H9 (cell line): ENCODE measurements around the gene GALNT7. TPM values are rescaled to one million over a fixed set of nuclear protein-coding genes. Genes with fewer than 3 reads are reported as not detected.

Experiments used
- DNase-seq: peaks from one replicate; pipeline ENCODE4 v3.0.0-alpha.2; 2017
- H2AFZ ChIP-seq: one replicate; pipeline ENCODE4 v1.6.1; 2013; ENCODE audit warnings: mild to moderate bottlenecking, low read length, control low read depth, moderate library complexity
- H2AK5ac ChIP-seq: 2 replicates; pipeline ENCODE4 v1.6.1; 2013; ENCODE audit warnings: low read length, control low read depth, mixed read lengths; ENCODE audit not compliant: insufficient read length
- H2BK120ac ChIP-seq: one replicate; pipeline ENCODE4 v1.6.1; 2013; ENCODE audit warnings: low read depth, mild to moderate bottlenecking, low read length, control low read depth, inconsistent platforms; ENCODE audit not compliant: poor library complexity, severe bottlenecking
- H2BK12ac ChIP-seq: 2 replicates; pipeline ENCODE4 v1.6.1; 2013; ENCODE audit warnings: low read length, control low read depth, mixed read lengths, low read depth; ENCODE audit not compliant: insufficient read length
- H2BK15ac ChIP-seq: 2 replicates; pipeline ENCODE4 v1.6.1; 2013; ENCODE audit warnings: low read depth, low read length, control low read depth
- H2BK20ac ChIP-seq: one replicate; pipeline ENCODE4 v1.6.1; 2013; ENCODE audit warnings: low read depth, mild to moderate bottlenecking, low read length, control low read depth, inconsistent platforms; ENCODE audit not compliant: poor library complexity, severe bottlenecking
- H2BK5ac ChIP-seq: 2 replicates; pipeline ENCODE4 v1.6.1; 2013; ENCODE audit warnings: low read length, control low read depth, mixed read lengths; ENCODE audit not compliant: insufficient read length
- H3K14ac ChIP-seq: 2 replicates; pipeline ENCODE4 v1.6.1; 2013; ENCODE audit warnings: low read length, control low read depth; ENCODE audit not compliant: insufficient read depth
- H3K18ac ChIP-seq: 2 replicates; pipeline ENCODE4 v1.6.1; 2013; ENCODE audit warnings: low read depth, mild to moderate bottlenecking, mixed read lengths, low read length, control low read depth; ENCODE audit not compliant: insufficient read length
- H3K23ac ChIP-seq: 2 replicates; pipeline ENCODE4 v1.6.1; 2013; ENCODE audit warnings: low read length, control low read depth, mixed read lengths, low read depth; ENCODE audit not compliant: insufficient read length
- H3K23me2 ChIP-seq: 2 replicates; pipeline ENCODE4 v1.6.1; 2013; ENCODE audit warnings: low read depth, mild to moderate bottlenecking, mixed read lengths, low read length, control low read depth; ENCODE audit not compliant: insufficient read length, poor library complexity, severe bottlenecking
- H3K27ac ChIP-seq: 2 replicates; pipeline ENCODE4 v1.5.1; 2013; ENCODE audit warnings: low read length, control low read depth, mixed read lengths, low read depth; ENCODE audit not compliant: insufficient read length
- H3K27me3 ChIP-seq: 2 replicates; pipeline ENCODE4 v1.6.1; 2013; ENCODE audit warnings: low read length, control low read depth, inconsistent platforms; ENCODE audit not compliant: insufficient read depth
- H3K4ac ChIP-seq: 2 replicates; pipeline ENCODE4 v1.6.1; 2013; ENCODE audit warnings: low read depth, mild to moderate bottlenecking, control low read depth, inconsistent platforms, low read length, moderate library complexity
- H3K4me1 ChIP-seq: 2 replicates; pipeline ENCODE4 v1.6.1; 2013; ENCODE audit warnings: low read length, control low read depth, inconsistent platforms; ENCODE audit not compliant: insufficient read depth
- H3K4me2 ChIP-seq: 2 replicates; pipeline ENCODE4 v1.6.1; 2013; ENCODE audit warnings: low read length, control low read depth, mixed read lengths; ENCODE audit not compliant: insufficient read length, insufficient read depth
- H3K56ac ChIP-seq: 2 replicates; pipeline ENCODE4 v1.6.1; 2013; ENCODE audit warnings: low read depth, mild to moderate bottlenecking, mixed read lengths, low read length, control low read depth; ENCODE audit not compliant: insufficient read length
- H3K79me1 ChIP-seq: 2 replicates; pipeline ENCODE4 v1.6.1; 2013; ENCODE audit warnings: low read depth, mild to moderate bottlenecking, moderate library complexity, low read length, control low read depth, inconsistent platforms; ENCODE audit not compliant: insufficient read depth, poor library complexity, severe bottlenecking
- H3K79me2 ChIP-seq: 2 replicates; pipeline ENCODE4 v1.6.1; 2013; ENCODE audit warnings: low read length, control low read depth, inconsistent platforms; ENCODE audit not compliant: insufficient read depth
- H3K9ac ChIP-seq: 2 replicates; pipeline ENCODE4 v1.6.1; 2013; ENCODE audit warnings: low read length, control low read depth, mixed read lengths; ENCODE audit not compliant: insufficient read length; ENCODE audit errors: extremely low read depth
- H3K9me3 ChIP-seq: one replicate; pipeline ENCODE4 v1.6.1; 2013; ENCODE audit warnings: low read depth, low read length, inconsistent platforms; ENCODE audit not compliant: control insufficient read depth
- H3T11ph ChIP-seq: one replicate; pipeline ENCODE4 v1.6.1; 2013; ENCODE audit warnings: mild to moderate bottlenecking, low read length, control low read depth, inconsistent platforms
- H4K20me1 ChIP-seq: one replicate; pipeline ENCODE4 v1.6.1; 2013; ENCODE audit not compliant: control insufficient read depth, insufficient read length, insufficient read depth
- H4K5ac ChIP-seq: 2 replicates; pipeline ENCODE4 v1.6.1; 2013; ENCODE audit warnings: low read depth, mild to moderate bottlenecking, mixed read lengths, low read length, control low read depth; ENCODE audit not compliant: insufficient read length
- H4K8ac ChIP-seq: replicated peaks from 2 replicates; pipeline ENCODE4 v1.6.1; 2013; ENCODE audit warnings: low read length, control low read depth, mixed read lengths, low read depth; ENCODE audit not compliant: insufficient read length
- H4K91ac ChIP-seq: 2 replicates; pipeline ENCODE4 v1.6.1; 2013; ENCODE audit warnings: low read depth, mild to moderate bottlenecking, moderate library complexity, mixed read lengths, low read length, control low read depth; ENCODE audit not compliant: insufficient read length
- H3K27ac Mint-ChIP-seq, 3 experiments: 2 replicates in 2 of 3; 3 replicates in 1 of 3; pipeline ENCODE4 v1.8.0; 2020 to 2021; ENCODE audit warnings: mixed read lengths in 3 of 3, mild to moderate bottlenecking in 1 of 3, moderate library complexity in 1 of 3
- H3K27me3 Mint-ChIP-seq: 2 replicates; pipeline ENCODE4 v1.8.0; 2021; ENCODE audit warnings: low read depth, mild to moderate bottlenecking, moderate library complexity, mixed read lengths
- H3K36me3 Mint-ChIP-seq, 3 experiments: 2 replicates in 2 of 3; 3 replicates in 1 of 3; pipeline ENCODE4 v1.8.0; 2020 to 2021; ENCODE audit warnings: low read depth in 3 of 3, mixed read lengths in 3 of 3; ENCODE audit not compliant: insufficient read depth in 1 of 3
- H3K4me1 Mint-ChIP-seq, 2 experiments: 2 replicates each; pipeline ENCODE4 v1.8.0; 2020; ENCODE audit warnings: mixed read lengths in 2 of 2
- H3K4me3 Mint-ChIP-seq, 2 experiments: 2 replicates in 1 of 2; 3 replicates in 1 of 2; pipeline ENCODE4 v1.8.0; 2020 to 2021; ENCODE audit warnings: mild to moderate bottlenecking in 2 of 2, mixed read lengths in 2 of 2, moderate library complexity in 1 of 2
- H3K9me3 Mint-ChIP-seq, 2 experiments: 2 replicates in 1 of 2; 3 replicates in 1 of 2; pipeline ENCODE4 v1.8.0; 2020; ENCODE audit warnings: mild to moderate bottlenecking in 2 of 2, mixed read lengths in 2 of 2, moderate library complexity in 1 of 2
- WGBS: extraction: QIAGEN DNeasy Blood & Tissue Kit; methylation state at CpG from one replicate; pipeline ENCODE4 v1.1.7; 2013; ENCODE audit warnings: missing lambda C conversion rate, low lambda C conversion rate, mixed read lengths; ENCODE audit not compliant: insufficient read length; ENCODE audit errors: extremely low coverage; 5-methylcytosine and 5-hydroxymethylcytosine counted together
- total RNA-seq: library from RNA; stranded (reverse); gene quantifications from 2 replicates; pipeline ENCODE4 v1.2.1, GENCODE V29; 2021
- TF ChIP-seq, protein P1 (sequence below): fragments of 200-600 bp; sonication (generic); conservative IDR thresholded peaks from 3 replicates; pipeline ENCODE4 v1.8.0; 2021; ENCODE audit warnings: antibody characterized with exemption, mild to moderate bottlenecking

The GALNT7 gene
- total RNA-seq, 1 experiment from 2014 or later, result 57.3 TPM

- Histone ChIP-seq H2BK5ac (no peak overlapping the region), H3T11ph (no peak overlapping the region), H4K5ac (no peak overlapping the region), H3K23ac (no peak overlapping the region), H2AFZ (no peak overlapping the region), H3K27ac (no peak overlapping the region), H4K20me1 (no peaks in the 10 kb centered on the region), H3K79me2 (peaks cover 30% of the 10 kb centered on the region; the same call in 1 of the 2 replicates), H3K14ac (no peak overlapping the region), H2BK120ac (no peak overlapping the region), H2BK20ac (no peak overlapping the region), H2BK15ac (no peak overlapping the region), H4K91ac (no peak overlapping the region), H3K18ac (no peak overlapping the region), H3K79me1 (peaks cover 5% of the 10 kb centered on the region), H3K4me1 (peaks cover 10% of the 10 kb centered on the region; the same call in 1 of the 2 replicates), H3K4ac (no peak overlapping the region), H3K9me3 (no peaks in the 10 kb centered on the region), H2AK5ac (no peak overlapping the region), H3K9ac (no peak overlapping the region), H3K56ac (no peak overlapping the region), H3K23me2 (no peaks in the 10 kb centered on the region), H3K27me3 (no peaks in the 10 kb centered on the region), H3K4me2 (no peak overlapping the region), H4K8ac (no peak overlapping the region), H2BK12ac (no peak overlapping the region)
- H3K4me3 Mint-ChIP-seq, result no peak overlapping the region
- peaks cover 32 to 45% of the 10 kb centered on the region in 2 experiments for H3K4me1 Mint-ChIP-seq
- no peaks in the 10 kb centered on the region for H3K27me3 Mint-ChIP-seq
- H3K36me3 Mint-ChIP-seq, result peaks cover 21 to 24% (median 24%) of the 10 kb centered on the region in 3 experiments
- peaks cover 16 to 17% of the 10 kb centered on the region in 2 experiments for H3K9me3 Mint-ChIP-seq
- no peak for DNase-seq
- WGBS, result no CpG with 5 or more reads among the region's 5 CpGs
- peak overlapping the region in 1 of 3 experiments; percentile 89; a peak in 2 of 7 replicates for H3K27ac Mint-ChIP-seq
- TF ChIP-seq, protein P1, sequence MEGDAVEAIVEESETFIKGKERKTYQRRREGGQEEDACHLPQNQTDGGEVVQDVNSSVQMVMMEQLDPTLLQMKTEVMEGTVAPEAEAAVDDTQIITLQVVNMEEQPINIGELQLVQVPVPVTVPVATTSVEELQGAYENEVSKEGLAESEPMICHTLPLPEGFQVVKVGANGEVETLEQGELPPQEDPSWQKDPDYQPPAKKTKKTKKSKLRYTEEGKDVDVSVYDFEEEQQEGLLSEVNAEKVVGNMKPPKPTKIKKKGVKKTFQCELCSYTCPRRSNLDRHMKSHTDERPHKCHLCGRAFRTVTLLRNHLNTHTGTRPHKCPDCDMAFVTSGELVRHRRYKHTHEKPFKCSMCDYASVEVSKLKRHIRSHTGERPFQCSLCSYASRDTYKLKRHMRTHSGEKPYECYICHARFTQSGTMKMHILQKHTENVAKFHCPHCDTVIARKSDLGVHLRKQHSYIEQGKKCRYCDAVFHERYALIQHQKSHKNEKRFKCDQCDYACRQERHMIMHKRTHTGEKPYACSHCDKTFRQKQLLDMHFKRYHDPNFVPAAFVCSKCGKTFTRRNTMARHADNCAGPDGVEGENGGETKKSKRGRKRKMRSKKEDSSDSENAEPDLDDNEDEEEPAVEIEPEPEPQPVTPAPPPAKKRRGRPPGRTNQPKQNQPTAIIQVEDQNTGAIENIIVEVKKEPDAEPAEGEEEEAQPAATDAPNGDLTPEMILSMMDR, result no peak
Measured at GRCh38 chr4:173185847-173186510, 17.4 kb downstream of the GALNT7 start.
